D721Med (cell line): ENCODE results near the gene COX6A2.

ENCODE experiments used
- DNase-seq: peaks from one replicate; pipeline ENCODE4 v3.0.0; 2011; ENCODE audit warnings: low spot score; ENCODE audit not compliant: insufficient read length
- FAIRE-seq: peaks from 2 replicates; lab custom pipeline; 2011; peaks lifted over from hg19 to GRCh38; lab: Jason Lieb, UNC
- CTCF ChIP-seq: IDR thresholded peaks from 2 replicates; pipeline ENCODE4 v1.5.1; 2012; ENCODE audit warnings: mild to moderate bottlenecking, control low read depth; ENCODE audit not compliant: insufficient read depth; ENCODE audit errors: missing control alignments

Gene COX6A2

GRCh38 chr16:31428279-31428597 lies at the start of gene COX6A2:
COX6A2 (minus strand) TSS chr16:31428360; CDS start chr16:31428325, 35 bp downstream.
- DNase-seq: no peak
- no peak for FAIRE-seq
- TF ChIP-seq CTCF: no peak

GRCh38 chr16:31477220-31478216 lies 49.4 kb upstream of the COX6A2 start:
- TF ChIP-seq CTCF: no peak
- DNase-seq (peak; percentile 75), FAIRE-seq (no peak)

GRCh38 chr16:31476303-31477219 lies 48.4 kb upstream of the COX6A2 start:
- TF ChIP-seq CTCF: no peak

GRCh38 chr16:31475946-31476302 lies 47.8 kb upstream of the COX6A2 start:
- DNase-seq: no peak
- FAIRE-seq: no peak
- no peak for TF ChIP-seq CTCF

More at GRCh38 chr16:31476303-31477219, 48.4 kb upstream of the COX6A2 start:
- FAIRE-seq (no peak), DNase-seq (peak; percentile 97)

- FAIRE-seq (no peak), DNase-seq (no peak)
- TF ChIP-seq CTCF: no peak
Observed at GRCh38 chr16:31474773-31475738, 46.9 kb upstream of the COX6A2 start.

- TF ChIP-seq CTCF: no peak
- DNase-seq (no peak), FAIRE-seq (no peak)
Observed at GRCh38 chr16:31474173-31474714, 46.1 kb upstream of the COX6A2 start.
